HG02970 (cell line): ENCODE data around the gene NAP1L4.

Source experiments
- ATAC-seq: cut with Tn5 transposase; IDR thresholded peaks from one replicate; pipeline ENCODE4 v1.9.1; 2021; ENCODE audit warnings: mild to moderate bottlenecking, moderate library complexity, moderate number of reproducible peaks; ENCODE audit not compliant: unreplicated experiment, low FRiP score

Gene NAP1L4

DNA sequence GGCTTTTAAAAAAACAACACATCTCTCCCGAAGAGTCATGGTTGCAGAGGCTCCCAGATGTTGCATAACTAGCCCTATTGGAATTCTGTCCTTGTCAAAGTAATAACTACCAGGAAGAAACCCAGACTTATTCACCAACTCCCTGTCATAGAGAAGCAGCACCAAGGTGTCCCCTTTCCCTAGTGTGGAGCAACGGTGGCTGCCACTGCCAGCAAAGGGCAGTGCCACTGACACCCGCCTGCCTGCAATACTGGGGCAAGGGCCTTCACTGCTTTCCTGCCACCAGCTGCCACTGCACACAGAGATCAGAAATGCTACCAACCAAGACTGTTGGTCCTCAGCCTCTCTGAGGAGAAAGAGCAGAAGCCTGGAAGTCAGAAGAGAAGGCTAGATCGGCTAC, 27.3 kb downstream of the NAP1L4 start:
- no peak for ATAC-seq

GRCh38 chr11:2963761-2964160, 28.4 kb downstream of the NAP1L4 start:
- no peak for ATAC-seq

DNA sequence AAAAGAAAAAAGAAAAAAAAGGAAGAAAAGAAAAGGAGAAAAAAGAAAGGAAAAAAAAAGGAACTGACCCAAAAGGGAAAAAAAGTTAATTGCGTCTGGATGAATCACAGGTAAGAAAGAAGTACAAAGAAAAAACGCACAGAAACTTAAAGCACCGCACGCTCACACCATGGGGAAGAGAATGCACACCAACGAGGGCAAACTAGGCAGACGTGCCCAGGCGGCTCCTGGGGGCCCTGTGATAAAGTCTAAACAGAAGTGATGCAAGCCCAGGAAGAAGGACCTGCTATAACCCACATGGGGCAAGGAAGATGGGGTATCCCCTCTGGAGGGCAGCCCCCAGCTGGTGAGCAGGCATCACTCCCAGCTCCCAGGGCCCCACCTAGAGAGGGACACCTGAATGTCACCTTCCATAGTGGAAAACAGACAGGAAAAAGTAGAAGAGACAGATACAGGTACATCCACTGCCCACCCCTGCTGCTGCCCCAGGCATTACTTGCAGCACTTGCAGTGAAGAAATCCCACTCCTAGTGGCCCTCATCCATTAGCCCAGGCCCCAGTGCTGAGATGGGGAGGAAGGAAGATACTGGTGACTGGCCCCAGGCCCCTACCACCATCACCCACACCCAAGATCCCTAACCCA, 28.9 kb downstream of the NAP1L4 start:
- ATAC-seq: no peak

GRCh38 chr11:2961080-2961479, 31.0 kb downstream of the NAP1L4 start:
- no peak for ATAC-seq

- ATAC-seq: no peak
Observed at GRCh38 chr11:2960139-2960538, 32.0 kb downstream of the NAP1L4 start.

DNA sequence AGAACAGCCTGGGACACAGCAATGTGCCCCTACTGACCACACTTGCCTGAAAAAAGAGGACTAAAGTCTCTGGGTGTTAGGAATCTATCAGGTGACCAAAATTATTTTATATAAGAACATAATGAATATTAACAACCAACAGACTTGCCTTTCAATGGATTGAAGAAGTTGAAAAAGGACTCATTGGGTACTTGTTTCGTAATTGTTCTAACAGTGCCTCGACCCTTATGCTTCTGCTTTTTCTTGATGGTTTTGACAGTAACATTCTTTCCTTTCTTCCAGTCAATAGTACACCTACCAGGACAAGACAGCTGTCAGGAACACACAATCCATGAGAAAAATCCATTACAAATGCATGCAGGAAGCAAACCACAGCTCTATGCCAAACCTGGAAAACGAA, 33.9 kb downstream of the NAP1L4 start:
- no peak for ATAC-seq

GRCh38 chr11:2955906-2956476, 36.1 kb downstream of the NAP1L4 start:
- no peak for ATAC-seq

DNA sequence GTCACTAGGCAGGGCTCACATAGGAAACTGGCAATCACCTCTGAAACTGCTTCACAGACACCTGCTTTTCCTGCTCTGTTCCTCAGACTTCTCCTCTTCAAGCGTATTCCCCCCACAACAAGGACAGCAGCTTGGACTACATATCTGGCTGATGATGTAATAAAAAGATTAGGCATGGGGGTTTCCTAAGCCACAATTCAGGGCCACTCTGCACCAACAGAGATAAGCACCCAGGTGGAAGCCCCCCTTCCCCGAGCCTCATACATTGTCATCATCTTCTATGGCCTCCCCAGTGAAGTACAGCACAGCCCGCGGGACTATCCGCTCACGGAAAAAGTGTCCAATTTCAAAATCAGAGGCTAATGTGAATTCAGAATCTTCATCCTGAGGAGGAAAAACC, 37.9 kb downstream of the NAP1L4 start:
- no peak for ATAC-seq

DNA sequence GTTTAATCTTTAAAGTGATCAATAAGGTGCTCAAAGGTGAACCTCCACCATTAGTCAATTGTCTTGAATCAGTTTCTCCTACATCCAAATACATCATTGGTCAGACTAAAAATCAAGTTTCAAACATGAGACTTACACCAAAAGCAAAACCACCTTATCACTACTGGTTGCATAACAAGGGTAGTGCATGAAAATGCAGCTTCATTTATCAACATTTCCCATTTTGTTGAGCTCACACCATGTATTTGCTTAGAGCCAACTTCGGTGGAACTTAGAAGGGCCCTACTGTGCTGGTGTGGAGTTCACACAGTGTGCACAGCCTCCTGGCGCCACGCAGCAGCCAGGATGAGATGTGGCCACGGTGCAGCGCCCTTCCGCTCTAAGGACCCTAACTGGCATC, 39.8 kb downstream of the NAP1L4 start:
- ATAC-seq: no peak

DNA sequence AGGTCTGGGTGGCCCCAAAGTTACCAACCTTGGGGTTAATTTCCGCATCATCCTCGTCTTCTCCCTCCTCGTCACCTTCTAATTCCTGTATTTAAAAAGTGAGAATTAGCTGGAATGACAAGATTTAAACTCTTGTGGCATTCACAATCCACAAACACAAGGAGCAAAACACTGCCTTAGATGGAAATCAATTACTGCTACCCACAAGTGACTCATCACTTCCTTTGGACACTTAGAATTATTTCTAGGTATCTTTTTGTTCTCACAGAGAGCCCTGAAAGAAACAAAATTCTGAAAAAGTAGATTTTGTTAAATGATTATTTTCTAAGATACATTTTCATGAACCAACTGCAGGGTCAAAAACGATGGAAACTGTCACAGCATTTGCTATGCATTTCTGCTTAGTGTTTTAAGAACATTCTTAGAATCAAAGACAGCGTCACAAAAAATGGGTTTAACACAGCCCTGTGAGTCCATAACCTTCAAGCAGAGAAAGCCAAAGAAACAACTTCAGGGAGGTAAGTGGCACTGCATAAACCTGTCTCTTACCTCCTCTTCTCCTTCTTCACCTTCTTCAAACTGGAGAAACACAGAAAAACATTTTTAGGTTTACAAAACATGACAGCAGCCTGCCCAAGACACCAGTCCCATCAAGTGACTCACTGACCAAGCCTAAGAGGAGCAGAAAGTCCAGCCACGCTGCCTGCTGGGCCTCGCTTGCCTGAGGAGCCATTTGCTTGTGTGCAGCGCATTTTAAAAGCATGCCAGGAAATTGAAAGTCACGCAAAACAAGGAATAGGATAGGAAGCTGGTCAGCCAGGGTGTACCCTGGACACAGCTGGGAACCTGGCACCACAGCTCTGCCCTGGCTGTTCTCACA, 40.7 kb downstream of the NAP1L4 start:
- ATAC-seq: no peak

GRCh38 chr11:2950825-2951224, 41.3 kb downstream of the NAP1L4 start:
- no peak for ATAC-seq

- ATAC-seq: no peak
Observed at GRCh38 chr11:2949920-2950319, 42.2 kb downstream of the NAP1L4 start.

DNA sequence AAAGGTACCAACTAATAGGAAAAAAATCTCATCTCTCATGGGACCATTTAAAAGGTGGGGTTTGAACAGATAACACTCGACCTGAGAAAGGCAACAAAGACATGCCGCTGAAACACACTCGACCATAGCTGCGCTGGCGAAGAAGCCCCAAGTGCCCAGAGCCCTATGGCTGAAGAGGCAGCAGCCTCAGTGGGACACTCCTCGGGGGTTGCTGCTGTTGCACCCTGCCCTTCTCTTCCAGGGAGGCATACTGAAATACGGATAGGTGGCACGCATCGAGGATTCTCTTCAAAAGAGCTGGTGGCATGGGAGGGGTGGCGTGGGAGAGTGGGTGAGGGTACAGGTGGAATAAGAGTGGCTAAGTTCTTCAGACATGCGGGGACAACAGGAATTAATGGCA, 44.4 kb downstream of the NAP1L4 start:
- ATAC-seq: no peak

GRCh38 chr11:2945757-2946287, 46.3 kb downstream of the NAP1L4 start:
- ATAC-seq: no peak

GRCh38 chr11:2945031-2945756, 46.9 kb downstream of the NAP1L4 start:
- no peak for ATAC-seq

DNA sequence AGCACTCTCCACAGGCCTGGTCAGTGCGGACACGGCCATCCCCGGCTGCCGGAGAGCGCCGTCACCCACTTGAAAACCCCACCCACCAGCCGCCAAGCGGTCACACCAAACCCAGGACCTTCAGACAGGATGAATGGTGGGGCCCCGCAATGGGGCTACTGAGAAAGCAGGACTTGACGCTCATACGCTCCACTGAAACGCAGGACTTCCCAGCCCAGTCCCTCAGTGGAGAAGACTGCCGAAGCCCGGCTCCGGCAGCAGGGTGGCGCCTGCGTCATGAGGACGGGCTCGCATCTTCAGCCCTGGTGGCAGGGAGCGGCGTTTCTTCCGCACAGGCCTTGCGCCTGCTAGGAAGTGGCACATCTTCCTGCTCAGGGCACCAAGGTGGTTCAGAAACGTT, 47.6 kb downstream of the NAP1L4 start:
- no peak for ATAC-seq

DNA sequence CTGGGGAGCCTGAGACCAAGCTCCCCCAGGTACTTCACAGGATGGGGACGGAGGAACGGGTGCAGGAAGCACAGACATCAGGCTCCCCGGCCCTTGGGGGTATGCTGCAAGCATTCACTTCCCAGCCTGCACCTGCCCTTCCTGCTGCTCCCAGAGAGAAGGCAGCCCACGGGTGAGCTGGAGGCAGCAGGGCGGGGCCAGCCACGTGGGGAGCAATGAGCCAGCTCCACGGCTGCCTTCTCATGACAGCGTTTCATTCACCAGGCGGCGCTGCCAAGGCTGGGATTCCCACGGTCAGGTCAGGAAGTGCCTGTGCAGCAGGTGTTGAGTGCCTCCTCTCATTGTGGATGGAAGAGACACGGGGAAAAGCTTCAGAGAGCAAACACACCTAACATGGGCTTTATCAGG, 48.4 kb downstream of the NAP1L4 start:
- ATAC-seq: no peak

DNA sequence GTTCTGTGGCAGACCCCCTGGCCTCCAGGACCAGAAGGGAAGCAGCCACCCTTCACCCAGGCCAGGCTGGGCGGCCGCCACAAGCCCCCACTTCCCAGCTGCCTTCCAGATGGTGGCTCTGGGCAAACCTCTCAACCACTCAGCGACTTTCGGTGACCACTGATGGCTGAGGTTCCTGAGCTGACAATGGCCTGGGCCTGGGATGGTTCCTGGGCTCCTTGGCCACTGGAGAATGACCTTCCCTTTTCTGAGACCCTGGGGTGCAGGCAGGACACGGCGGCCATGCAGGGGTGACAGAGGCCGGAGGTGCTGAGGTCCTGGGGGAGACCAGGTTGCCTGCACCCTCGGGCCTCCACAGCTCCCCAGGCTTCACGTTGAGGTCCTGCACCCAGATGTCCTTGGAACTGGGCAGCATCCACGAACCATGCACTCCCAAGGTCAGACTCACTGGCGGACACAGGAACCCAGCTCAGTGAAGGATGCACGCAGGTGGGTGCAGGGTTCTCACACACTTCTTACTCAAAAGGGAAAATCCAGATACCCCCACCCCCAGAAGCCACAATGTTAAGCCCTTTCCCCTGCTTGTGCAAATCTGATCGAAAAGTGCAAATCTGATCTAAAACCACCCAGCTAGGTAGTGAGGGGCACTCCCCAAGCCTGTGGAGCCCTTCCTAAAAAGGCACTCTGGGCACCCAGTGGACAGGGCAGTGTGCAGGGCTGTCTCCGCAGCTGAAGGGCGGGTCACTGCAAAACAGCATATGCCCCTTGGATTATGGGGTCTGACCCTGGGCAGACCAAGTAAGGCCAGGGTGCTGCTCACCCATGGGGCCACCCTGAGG, 49.0 kb downstream of the NAP1L4 start:
- no peak for ATAC-seq

DNA sequence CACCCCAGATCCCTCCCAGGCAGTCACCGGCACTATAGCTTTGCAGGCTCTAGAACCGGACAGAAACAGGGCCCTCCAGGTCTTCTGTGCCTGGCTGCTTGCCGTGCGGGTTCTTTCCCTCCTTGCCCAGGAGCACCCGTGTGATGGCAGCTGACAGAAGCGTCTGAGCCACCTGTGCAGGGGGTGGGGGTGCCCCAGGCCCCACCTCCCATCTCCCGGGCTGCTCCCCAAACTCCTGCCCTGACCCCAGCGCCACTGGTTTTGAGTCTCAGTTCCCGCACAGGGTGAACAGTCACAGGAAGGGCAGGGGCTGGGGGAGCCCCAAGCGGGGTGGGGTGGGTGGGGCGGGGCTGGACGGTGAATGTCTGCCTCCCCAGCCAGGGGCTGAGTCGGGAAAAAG, 49.7 kb downstream of the NAP1L4 start:
- ATAC-seq: no peak
